Stimulated activated CD4-positive, alpha-beta T cell treated with anti-CD3 and anti-CD28 coated beads, TNF-alpha, amount 100 ng/mL, for 48 hours (primary cell): ENCODE measurements around the gene BYSL.
A peak's percentile ranks its signal among the peaks of the same experiment; 100 is the strongest.

ENCODE experiments used
- DNase-seq, 3 donors: peaks; one replicate each; pipeline ENCODE4 v3.0.0-alpha.2; 2020; ENCODE audit warnings: low read depth in 3 of 3

Gene BYSL

GRCh38 chr6:41914869-41915530 is 6.3 kb upstream of the BYSL start:
- no peak for DNase-seq

- DNase-seq: no peak
Measured at GRCh38 chr6:41917528-41917927, 3.8 kb upstream of the BYSL start.

GRCh38 chr6:41921712-41921998 is 356 bp downstream of the BYSL start:
- DNase-seq: peak in 1 of 3 donors; percentile 19

GRCh38 chr6:41922154-41922553 is 855 bp downstream of the BYSL start:
- no peak for DNase-seq

GRCh38 chr6:41927253-41927652 is 6.0 kb downstream of the BYSL start:
- no peak for DNase-seq

GRCh38 chr6:41929924-41930323 is 8.6 kb downstream of the BYSL start:
- no peak for DNase-seq

- no peak for DNase-seq
Measured at GRCh38 chr6:41931792-41932191, 10.5 kb downstream of the BYSL start.

GRCh38 chr6:41932378-41932777 is 11.1 kb downstream of the BYSL start:
- no peak for DNase-seq

GRCh38 chr6:41934278-41935192 is 13.2 kb downstream of the BYSL start:
- DNase-seq: no peak

GRCh38 chr6:41935193-41935574 is 13.9 kb downstream of the BYSL start:
- no peak for DNase-seq

GRCh38 chr6:41935685-41936072 is 14.4 kb downstream of the BYSL start:
- DNase-seq: no peak

- DNase-seq: peak; percentile 51 to 59 (median 52)
Measured at GRCh38 chr6:41936073-41936837, 15.0 kb downstream of the BYSL start.

GRCh38 chr6:41937472-41937860 is 16.2 kb downstream of the BYSL start:
- no peak for DNase-seq

- no peak for DNase-seq
Measured at GRCh38 chr6:41937861-41938574, 16.7 kb downstream of the BYSL start.

GRCh38 chr6:41938590-41939175 is 17.4 kb downstream of the BYSL start:
- no peak for DNase-seq

GRCh38 chr6:41939176-41939847 is 18.0 kb downstream of the BYSL start:
- no peak for DNase-seq

GRCh38 chr6:41939848-41940758 is 18.8 kb downstream of the BYSL start:
- DNase-seq: no peak

GRCh38 chr6:41940759-41941279 is 19.5 kb downstream of the BYSL start:
- no peak for DNase-seq

GRCh38 chr6:41941280-41942066 is 20.2 kb downstream of the BYSL start, which contains the start of gene CCND3:
CCND3 (minus strand) TSS chr6:41941808; CDS start chr6:41941649, 159 bp downstream.
- DNase-seq: peak; percentile 81 to 92 (median 85)
